ENCODE measurements around the gene FAM117A.

Gene FAM117A, protein sequence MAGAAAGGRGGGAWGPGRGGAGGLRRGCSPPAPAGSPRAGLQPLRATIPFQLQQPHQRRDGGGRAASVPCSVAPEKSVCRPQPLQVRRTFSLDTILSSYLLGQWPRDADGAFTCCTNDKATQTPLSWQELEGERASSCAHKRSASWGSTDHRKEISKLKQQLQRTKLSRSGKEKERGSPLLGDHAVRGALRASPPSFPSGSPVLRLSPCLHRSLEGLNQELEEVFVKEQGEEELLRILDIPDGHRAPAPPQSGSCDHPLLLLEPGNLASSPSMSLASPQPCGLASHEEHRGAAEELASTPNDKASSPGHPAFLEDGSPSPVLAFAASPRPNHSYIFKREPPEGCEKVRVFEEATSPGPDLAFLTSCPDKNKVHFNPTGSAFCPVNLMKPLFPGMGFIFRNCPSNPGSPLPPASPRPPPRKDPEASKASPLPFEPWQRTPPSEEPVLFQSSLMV

GRCh38 chr17:49763735-49764558 is at the start of gene FAM117A:
Gene FAM117A, minus strand, starts transcription at chr17:49764131. Its CDS starts 44 bp downstream, at chr17:49764087.
- peak within 1 kb of the TSS; percentile 88 for H3K4me3 Mint-ChIP-seq
- peaks cover 2% of the 10 kb centered on the region for H3K36me3 Mint-ChIP-seq (ENCODE audit: low read depth)
- ATAC-seq (peak; percentile 97), DNase-seq (peak; percentile 91)
- no peaks in the 10 kb centered on the region for H3K9me3 Mint-ChIP-seq
- H3K4me1 Mint-ChIP-seq: peaks cover 57% of the 10 kb centered on the region
- peak within 1 kb of the TSS; percentile 82 for H3K27ac Mint-ChIP-seq
- H3K27me3 Mint-ChIP-seq: no peaks in the 10 kb centered on the region

DNA sequence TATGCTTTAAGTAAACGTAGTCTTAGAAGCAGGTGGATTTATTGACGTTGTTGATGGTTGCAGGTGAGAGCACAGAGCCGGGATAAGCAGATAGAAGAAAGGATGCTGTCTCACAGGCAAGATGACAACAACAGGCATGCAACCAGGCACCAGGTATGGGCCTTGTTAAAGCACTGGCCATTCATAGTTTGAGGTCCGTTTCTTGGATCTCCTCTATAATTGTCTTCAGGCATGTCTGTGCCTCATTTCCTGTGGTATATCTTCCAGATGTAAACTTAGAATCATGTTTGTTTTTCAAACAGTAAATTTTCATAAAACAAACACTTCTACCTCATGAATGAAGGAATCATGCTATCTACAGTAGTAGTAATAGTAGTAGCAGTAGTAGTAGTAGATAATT is 45.1 kb upstream of the FAM117A start:
- no peak for ATAC-seq
- H3K36me3 Mint-ChIP-seq (ENCODE audit: low read depth): peaks cover 51% of the 10 kb centered on the region
- DNase-seq: no peak
- H3K27me3 Mint-ChIP-seq: no peaks in the 10 kb centered on the region
- no peaks in the 10 kb centered on the region for H3K9me3 Mint-ChIP-seq
- H3K4me3 Mint-ChIP-seq: no peak overlapping the region
- H3K4me1 Mint-ChIP-seq: peaks cover 9% of the 10 kb centered on the region
- H3K27ac Mint-ChIP-seq: no peak overlapping the region

- peaks cover 57% of the 10 kb centered on the region for H3K36me3 Mint-ChIP-seq (ENCODE audit: low read depth)
- H3K27ac Mint-ChIP-seq: peak overlapping the region; percentile 60
- DNase-seq (no peak), ATAC-seq (no peak)
- H3K4me3 Mint-ChIP-seq: no peak overlapping the region
- no peaks in the 10 kb centered on the region for H3K27me3 Mint-ChIP-seq
- peaks cover 49% of the 10 kb centered on the region for H3K4me1 Mint-ChIP-seq
- H3K9me3 Mint-ChIP-seq: no peaks in the 10 kb centered on the region
Observed at GRCh38 chr17:49798738-49799137, 34.8 kb upstream of the FAM117A start.

- ATAC-seq (no peak), DNase-seq (no peak)
- no peaks in the 10 kb centered on the region for H3K27me3 Mint-ChIP-seq
- H3K4me3 Mint-ChIP-seq: no peak overlapping the region
- no peaks in the 10 kb centered on the region for H3K9me3 Mint-ChIP-seq
- H3K27ac Mint-ChIP-seq: peak overlapping the region; percentile 60
- peaks cover 52% of the 10 kb centered on the region for H3K4me1 Mint-ChIP-seq
- peaks cover 61% of the 10 kb centered on the region for H3K36me3 Mint-ChIP-seq (ENCODE audit: low read depth)
Observed at GRCh38 chr17:49798182-49798581, 34.3 kb upstream of the FAM117A start.

- H3K36me3 Mint-ChIP-seq (ENCODE audit: low read depth): peaks cover 76% of the 10 kb centered on the region
- peak overlapping the region; percentile 55 for H3K4me3 Mint-ChIP-seq
- H3K9me3 Mint-ChIP-seq: no peaks in the 10 kb centered on the region
- H3K27me3 Mint-ChIP-seq: no peaks in the 10 kb centered on the region
- ATAC-seq: peak; percentile 90
- DNase-seq: peak; percentile 11
- H3K27ac Mint-ChIP-seq: peak overlapping the region; percentile 87
- H3K4me1 Mint-ChIP-seq: peaks cover 72% of the 10 kb centered on the region
Observed at GRCh38 chr17:49795372-49795771, 31.4 kb upstream of the FAM117A start.

DNA sequence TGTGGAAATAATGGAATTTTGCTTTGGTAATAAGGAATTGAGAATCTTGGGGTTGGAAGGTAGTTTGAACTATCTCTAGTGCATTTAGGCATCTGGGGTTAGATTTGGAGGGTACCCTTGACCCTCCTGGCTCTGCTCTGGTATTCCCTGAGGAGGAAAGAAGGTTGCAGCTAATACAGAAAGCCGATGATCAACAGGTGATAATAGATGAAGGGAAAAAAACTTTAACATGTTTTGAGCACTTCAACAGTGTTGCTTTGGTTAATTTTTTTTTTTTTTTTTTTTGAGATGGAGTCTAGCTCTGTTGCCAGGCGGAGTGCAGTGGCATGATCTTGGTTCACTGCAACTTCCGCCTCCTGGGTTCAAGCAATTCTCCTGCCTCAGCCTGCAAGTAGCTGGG is 29.4 kb upstream of the FAM117A start:
- peak overlapping the region; percentile 8 for H3K27ac Mint-ChIP-seq
- no peaks in the 10 kb centered on the region for H3K9me3 Mint-ChIP-seq
- H3K27me3 Mint-ChIP-seq: no peaks in the 10 kb centered on the region
- H3K4me3 Mint-ChIP-seq: no peak overlapping the region
- H3K4me1 Mint-ChIP-seq: peaks cover 83% of the 10 kb centered on the region
- ATAC-seq (no peak), DNase-seq (no peak)
- peaks cover 75% of the 10 kb centered on the region for H3K36me3 Mint-ChIP-seq (ENCODE audit: low read depth)

DNA sequence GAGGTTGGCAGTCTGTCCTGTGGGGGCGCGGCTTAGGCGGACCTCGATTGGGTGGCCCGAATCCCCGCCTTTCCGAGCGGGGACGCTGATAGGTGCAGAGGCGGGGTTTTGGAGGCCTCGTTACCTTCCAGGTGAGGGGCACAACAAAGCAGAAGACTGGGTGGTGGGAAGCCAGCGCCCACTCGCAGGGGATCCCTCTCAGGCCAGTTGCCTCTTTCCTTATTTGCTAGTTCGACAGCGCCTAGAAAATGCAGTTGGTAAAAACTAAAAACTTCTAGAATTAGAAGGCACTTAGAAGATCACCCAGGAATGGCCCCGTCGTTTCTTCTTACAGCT is 25.3 kb upstream of the FAM117A start:
- Mint-ChIP-seq H3K9me3 (no peaks in the 10 kb centered on the region), H3K4me1 (peaks cover 58% of the 10 kb centered on the region), H3K27me3 (no peaks in the 10 kb centered on the region), H3K27ac (peak overlapping the region; percentile 97), H3K36me3 (ENCODE audit: low read depth) (peaks cover 45% of the 10 kb centered on the region), H3K4me3 (peak overlapping the region; percentile 93)
- DNase-seq: no peak
- ATAC-seq: no peak

DNA sequence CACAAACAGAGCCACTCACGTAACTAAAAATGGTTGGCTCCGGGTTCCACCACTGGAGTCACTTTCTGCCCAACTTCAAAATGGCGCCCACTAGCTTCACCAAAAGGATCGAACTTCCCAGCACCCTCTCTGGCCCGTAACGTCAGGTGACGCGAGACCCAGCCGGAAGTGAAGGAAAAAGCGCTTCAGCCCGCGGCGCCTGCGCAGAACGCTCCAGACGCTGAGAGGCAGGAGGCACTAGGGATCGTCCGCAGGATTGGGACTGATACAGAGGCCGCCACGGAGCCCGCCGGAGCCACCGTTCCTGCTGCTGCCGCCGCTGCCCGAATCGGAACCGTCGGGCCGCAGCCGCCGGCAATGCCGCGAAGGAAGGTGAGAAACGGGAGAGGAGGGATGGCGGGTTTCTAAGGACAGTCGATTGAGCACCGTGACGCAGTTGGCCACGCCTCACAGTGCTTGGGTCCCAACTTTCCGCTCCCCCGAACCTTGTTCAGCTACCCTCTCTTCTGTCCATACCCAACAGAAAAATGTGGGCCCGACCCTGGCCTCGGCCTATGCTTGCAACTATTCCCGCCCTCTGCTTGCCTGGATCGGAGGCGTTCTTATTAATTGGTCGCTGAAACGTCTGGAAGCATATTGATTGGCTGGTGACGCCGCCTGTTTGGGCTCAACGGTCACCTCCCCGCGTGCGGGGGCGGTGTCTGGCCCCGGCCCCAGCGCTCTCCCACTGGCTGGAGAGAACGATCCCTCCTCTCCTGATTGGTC is 24.7 kb upstream of the FAM117A start, which contains the start of gene KAT7:
KAT7 (plus strand) TSS at position 204 of the 765 bp plus-strand sequence; CDS start at position 358, 154 bp downstream.
- Mint-ChIP-seq H3K4me1 (peaks cover 52% of the 10 kb centered on the region), H3K27ac (peak within 1 kb of the TSS; percentile 97), H3K9me3 (no peaks in the 10 kb centered on the region), H3K4me3 (peak within 1 kb of the TSS; percentile 93), H3K27me3 (no peaks in the 10 kb centered on the region), H3K36me3 (ENCODE audit: low read depth) (peaks cover 40% of the 10 kb centered on the region)
- ATAC-seq: peak; percentile 94
- peak; percentile 98 for DNase-seq

GRCh38 chr17:49787884-49788477 is 24.1 kb upstream of the FAM117A start:
- Mint-ChIP-seq H3K27me3 (no peaks in the 10 kb centered on the region), H3K27ac (peak overlapping the region; percentile 97), H3K36me3 (ENCODE audit: low read depth) (peaks cover 35% of the 10 kb centered on the region), H3K4me3 (peak overlapping the region; percentile 93), H3K4me1 (peaks cover 47% of the 10 kb centered on the region), H3K9me3 (no peaks in the 10 kb centered on the region)
- ATAC-seq: no peak
- DNase-seq: no peak

DNA sequence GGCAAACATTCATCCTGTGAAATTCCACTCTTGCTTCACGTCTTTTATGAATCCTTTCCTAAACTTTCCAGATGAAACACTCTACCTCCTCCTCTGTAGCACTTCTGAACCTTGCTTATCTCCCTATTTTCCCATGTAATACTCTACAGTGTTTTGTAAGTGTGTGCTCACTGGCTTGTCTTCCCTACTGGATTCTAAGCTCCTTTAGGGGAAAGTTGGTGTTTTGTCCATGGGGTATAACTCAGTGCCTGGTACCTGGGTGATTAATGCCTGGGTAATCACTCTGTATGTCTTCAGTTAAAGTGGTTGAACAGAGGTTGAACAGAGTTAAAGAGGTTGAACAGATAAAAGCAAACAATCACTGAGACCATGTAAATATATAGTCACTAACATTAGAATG is 20.7 kb upstream of the FAM117A start:
- H3K27me3 Mint-ChIP-seq: no peaks in the 10 kb centered on the region
- no peaks in the 10 kb centered on the region for H3K9me3 Mint-ChIP-seq
- peaks cover 29% of the 10 kb centered on the region for H3K4me1 Mint-ChIP-seq
- no peak overlapping the region for H3K4me3 Mint-ChIP-seq
- no peak overlapping the region for H3K27ac Mint-ChIP-seq
- ATAC-seq (no peak), DNase-seq (no peak)
- peaks cover 5% of the 10 kb centered on the region for H3K36me3 Mint-ChIP-seq (ENCODE audit: low read depth)

DNA sequence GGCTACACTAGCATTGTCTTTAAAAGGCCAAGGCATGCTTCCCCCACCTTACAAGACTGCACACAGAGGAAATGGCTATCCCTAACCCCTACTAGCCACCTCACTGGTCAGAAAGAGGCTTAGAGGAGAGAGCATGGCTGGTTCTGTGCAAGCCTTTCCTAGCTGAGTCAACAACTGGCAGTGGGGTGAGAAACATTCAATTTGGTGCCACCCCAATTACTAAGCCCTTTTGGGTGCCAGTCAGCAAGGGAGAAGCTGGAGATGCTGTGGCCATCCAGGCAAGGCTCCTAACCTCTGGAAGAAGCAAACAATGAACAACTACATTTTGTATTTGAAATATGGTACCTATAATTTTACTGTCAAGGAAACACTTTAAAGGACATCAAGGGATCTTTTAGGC is 19.9 kb upstream of the FAM117A start:
- H3K4me1 Mint-ChIP-seq: peaks cover 25% of the 10 kb centered on the region
- no peaks in the 10 kb centered on the region for H3K36me3 Mint-ChIP-seq (ENCODE audit: low read depth)
- H3K27me3 Mint-ChIP-seq: no peaks in the 10 kb centered on the region
- ATAC-seq (no peak), DNase-seq (no peak)
- no peak overlapping the region for H3K27ac Mint-ChIP-seq
- H3K4me3 Mint-ChIP-seq: no peak overlapping the region
- no peaks in the 10 kb centered on the region for H3K9me3 Mint-ChIP-seq

DNA sequence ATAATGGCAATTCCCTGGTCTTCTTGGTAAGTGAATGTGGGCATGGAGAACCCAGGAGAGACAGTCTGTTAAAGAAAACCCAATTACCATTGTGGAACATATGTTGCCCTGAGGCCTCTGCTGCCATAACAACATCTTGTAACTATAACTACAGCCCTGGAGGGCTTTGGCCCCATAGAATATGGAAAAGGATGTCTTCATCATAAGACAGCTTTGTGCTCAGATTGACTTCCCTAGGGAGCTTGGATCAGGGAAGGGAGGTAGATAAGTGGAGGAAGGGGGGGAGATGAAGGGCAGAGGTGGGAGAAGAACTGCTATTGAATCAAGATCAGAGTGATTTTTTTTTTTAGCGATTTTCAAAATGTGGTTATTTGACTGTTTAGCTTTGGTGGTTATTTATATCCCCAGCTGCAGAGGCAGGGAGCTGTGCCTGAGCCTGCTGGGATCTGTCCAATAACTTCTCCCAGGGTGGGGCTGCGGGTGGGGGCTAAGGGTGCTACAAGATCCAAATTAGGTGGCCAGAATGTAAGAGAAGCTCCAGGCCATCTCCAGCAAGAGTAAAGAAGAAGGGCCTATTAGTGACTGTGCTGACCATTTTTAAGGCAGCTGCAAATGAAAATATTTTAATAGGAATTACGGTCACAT is 19.3 kb upstream of the FAM117A start:
- ATAC-seq: no peak
- Mint-ChIP-seq H3K4me3 (no peak overlapping the region), H3K27me3 (no peaks in the 10 kb centered on the region), H3K36me3 (ENCODE audit: low read depth) (no peaks in the 10 kb centered on the region), H3K4me1 (peaks cover 23% of the 10 kb centered on the region), H3K9me3 (no peaks in the 10 kb centered on the region), H3K27ac (no peak overlapping the region)
- no peak for DNase-seq

DNA sequence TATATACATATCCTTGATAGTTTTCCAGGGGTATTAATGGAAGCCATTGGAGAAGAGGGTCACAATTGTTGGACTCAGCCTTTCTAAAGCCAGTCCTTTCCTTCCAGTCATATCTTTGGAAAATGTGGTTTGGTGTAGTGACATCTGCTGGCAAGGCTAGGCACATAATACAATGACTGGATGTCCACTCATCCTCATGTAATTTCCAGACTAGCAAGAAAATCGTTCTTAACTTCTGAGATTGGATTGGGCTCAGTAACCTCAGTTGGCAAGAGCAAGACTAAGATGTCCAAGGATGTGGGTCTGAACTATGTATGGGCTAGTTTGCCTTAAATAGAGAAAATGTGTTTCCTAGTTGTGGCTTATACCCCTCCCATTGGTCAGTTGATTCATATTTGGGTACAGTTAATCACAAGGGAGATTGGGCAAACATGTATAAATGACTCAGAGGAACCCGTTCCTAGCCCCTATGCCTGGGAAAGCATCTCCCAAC is 15.9 kb upstream of the FAM117A start:
- Mint-ChIP-seq H3K9me3 (no peaks in the 10 kb centered on the region), H3K27ac (no peak overlapping the region)
- DNase-seq: no peak

More for the DNA sequence above, 15.9 kb upstream of the FAM117A start:
- H3K4me3 Mint-ChIP-seq: no peak overlapping the region
- H3K36me3 Mint-ChIP-seq (ENCODE audit: low read depth): no peaks in the 10 kb centered on the region
- peak; percentile 73 for ATAC-seq
- no peaks in the 10 kb centered on the region for H3K27me3 Mint-ChIP-seq
- peaks cover 14% of the 10 kb centered on the region for H3K4me1 Mint-ChIP-seq

All from activated naive CD8-positive, alpha-beta T cell treated with anti-CD3 and anti-CD28 coated beads, Interleukin-2, amount 50 U/mL, for 24 hours (primary cell).